ENCODE results near the gene MGME1. TPM values are rescaled to one million over a fixed set of nuclear protein-coding genes. Genes with fewer than 3 reads are reported as not detected.

Gene MGME1
- total and polyA plus RNA-seq, 2 of the 13 experiments (the other 11 are each of a cell fraction or from before 2014, with no cell fraction given): 36.7 to 66.6 TPM

GRCh38 chr20:17965042-17965697 lies 3.6 kb upstream of the MGME1 start (continued):
- TF ChIP-seq HOMEZ (CRISPR knock-in tag; IDR thresholded peaks at IDR 0.05; ENCODE audit: low read depth) (0 out of 2 replicates have a peak, but pooled peaks have one; percentile 6), SALL1 (CRISPR knock-in tag; IDR thresholded peaks at IDR 0.05) (peak; percentile 8; the same call in 1 of the 2 replicates), EP300 (IDR thresholded peaks at IDR 0.05; ENCODE audit: low read depth in 2 of 2, low read length in 2 of 2) (no peak; a peak in 1 of 4 replicates), EP300 (CRISPR knock-in tag; IDR thresholded peaks at IDR 0.05; ENCODE audit: borderline replicate concordance) (no peak), LBX2 (CRISPR knock-in tag; IDR thresholded peaks at IDR 0.05; ENCODE audit: borderline replicate concordance) (no peak), ZBTB8A (CRISPR knock-in tag; IDR thresholded peaks at IDR 0.05; ENCODE audit: borderline replicate concordance, low read depth) (peak; percentile 29; the same call in 1 of the 2 replicates), ZNF713 (CRISPR knock-in tag; IDR thresholded peaks at IDR 0.05) (no peak), ZNF414 (CRISPR knock-in tag; IDR thresholded peaks at IDR 0.05) (0 out of 2 replicates have a peak, but pooled peaks have one; percentile 18), ATF6 (CRISPR knock-in tag; conservative IDR thresholded peaks at IDR 0.05) (no peak), HMGA1 (CRISPR knock-in tag; conservative IDR thresholded peaks at IDR 0.05) (no peak), ZNF225 (CRISPR knock-in tag; IDR thresholded peaks at IDR 0.05) (no peak), FOXA3 (CRISPR knock-in tag; IDR thresholded peaks at IDR 0.05) (peak; percentile 24; the same call in 1 of the 2 replicates), GABPB1 (CRISPR knock-in tag; IDR thresholded peaks at IDR 0.05) (no peak), ZNF274 (CRISPR knock-in tag; IDR thresholded peaks at IDR 0.05) (no peak; the same call in 1 of the 2 replicates), ZNF431 (CRISPR knock-in tag; IDR thresholded peaks at IDR 0.05; ENCODE audit: borderline replicate concordance, low read depth) (no peak), GMEB2 (CRISPR knock-in tag; IDR thresholded peaks at IDR 0.05; ENCODE audit: low read depth) (no peak), HNF4G (IDR thresholded peaks at IDR 0.05; ENCODE audit: borderline replicate concordance, low read depth, low read length) (peak; percentile 10; the same call in 1 of the 2 replicates), HNF4G (CRISPR knock-in tag; IDR thresholded peaks at IDR 0.05; ENCODE audit: borderline replicate concordance, low read depth) (no peak), TEAD3 (CRISPR knock-in tag; optimal IDR thresholded peaks at IDR 0.05; ENCODE audit: borderline replicate concordance) (peak; percentile 26), TBX2 (CRISPR knock-in tag; IDR thresholded peaks at IDR 0.05; ENCODE audit: borderline replicate concordance) (peak; percentile 26), ZNF775 (CRISPR knock-in tag; IDR thresholded peaks at IDR 0.05; ENCODE audit: borderline replicate concordance) (no peak), PAWR (CRISPR knock-in tag; IDR thresholded peaks at IDR 0.05; ENCODE audit: borderline replicate concordance) (0 out of 2 replicates have a peak, but pooled peaks have one; percentile 22), ZNF180 (CRISPR knock-in tag; IDR thresholded peaks at IDR 0.05; ENCODE audit: borderline replicate concordance, low read depth) (no peak), ZBTB3 (CRISPR knock-in tag; IDR thresholded peaks at IDR 0.05; ENCODE audit: borderline replicate concordance, low read depth) (no peak)

Measured in HepG2 (cell line).